ENCODE data around the gene BBS7.
A peak's percentile ranks its signal among the peaks of the same experiment; 100 is the strongest.

The BBS7 gene

GRCh38 chr4:121824950-121825349, 45.3 kb downstream of the BBS7 start:
- DNase-seq (ENCODE audit: low read depth, low spot score), result no peak

GRCh38 chr4:121824171-121824527, 46.1 kb downstream of the BBS7 start:
- DNase-seq (ENCODE audit: low read depth, low spot score), result no peak

GRCh38 chr4:121823505-121824170, 46.6 kb downstream of the BBS7 start, which contains the start of gene CCNA2:
Gene CCNA2, minus strand, starts transcription at chr4:121823883. Its CDS starts 255 bp downstream, at chr4:121823628.
- DNase-seq (ENCODE audit: low read depth, low spot score), result peak; percentile 98

- DNase-seq (ENCODE audit: low read depth, low spot score), result peak; percentile 53
Measured at GRCh38 chr4:121822796-121823504, 47.3 kb downstream of the BBS7 start.

- no peak for DNase-seq (ENCODE audit: low read depth, low spot score)
Measured at GRCh38 chr4:121822047-121822446, 48.2 kb downstream of the BBS7 start.

- no peak for DNase-seq (ENCODE audit: low read depth, low spot score)
Measured at GRCh38 chr4:121819216-121819965, 50.9 kb downstream of the BBS7 start.

GRCh38 chr4:121818215-121818614, 52.1 kb downstream of the BBS7 start:
- no peak for DNase-seq (ENCODE audit: low read depth, low spot score)

- DNase-seq (ENCODE audit: low read depth, low spot score), result no peak
Measured at GRCh38 chr4:121817701-121818100, 52.6 kb downstream of the BBS7 start.

- no peak for DNase-seq (ENCODE audit: low read depth, low spot score)
Measured at GRCh38 chr4:121817006-121817405, 53.3 kb downstream of the BBS7 start.

GRCh38 chr4:121814756-121815155, 55.5 kb downstream of the BBS7 start:
- DNase-seq (ENCODE audit: low read depth, low spot score), result no peak

GRCh38 chr4:121811122-121811521, 59.2 kb downstream of the BBS7 start:
- DNase-seq (ENCODE audit: low read depth, low spot score), result no peak

- DNase-seq (ENCODE audit: low read depth, low spot score), result no peak
Measured at GRCh38 chr4:121806411-121806810, 63.9 kb downstream of the BBS7 start.

- DNase-seq (ENCODE audit: low read depth, low spot score), result no peak
Measured at GRCh38 chr4:121801715-121802075, 68.6 kb downstream of the BBS7 start.

GRCh38 chr4:121800961-121801714, 69.1 kb downstream of the BBS7 start, which contains the start of gene EXOSC9:
Gene EXOSC9, plus strand, starts transcription at chr4:121801323. Its CDS starts 102 bp downstream, at chr4:121801425.
- DNase-seq (ENCODE audit: low read depth, low spot score), result peak; percentile 96

- no peak for DNase-seq (ENCODE audit: low read depth, low spot score)
Measured at GRCh38 chr4:121800638-121800960, 69.7 kb downstream of the BBS7 start.

- DNase-seq (ENCODE audit: low read depth, low spot score), result no peak
Measured at GRCh38 chr4:121799867-121800501, 70.3 kb downstream of the BBS7 start.

- no peak for DNase-seq (ENCODE audit: low read depth, low spot score)
Measured at GRCh38 chr4:121799208-121799823, 71.0 kb downstream of the BBS7 start.

GRCh38 chr4:121796283-121796682, 74.0 kb downstream of the BBS7 start:
- no peak for DNase-seq (ENCODE audit: low read depth, low spot score)

GRCh38 chr4:121794505-121795188, 75.6 kb downstream of the BBS7 start:
- no peak for DNase-seq (ENCODE audit: low read depth, low spot score)

GRCh38 chr4:121792966-121793365, 77.3 kb downstream of the BBS7 start:
- no peak for DNase-seq (ENCODE audit: low read depth, low spot score)
